IMR-90 (cell line): Measurements from ENCODE around the gene KCNE2. TPM values are rescaled to one million over a fixed set of nuclear protein-coding genes. Genes with fewer than 3 reads are reported as not detected.

ENCODE experiments used
- ATAC-seq: fragments of 200-7000 bp; cut with Tn5 transposase; 2 replicates; pipeline ENCODE4 v1.9.1; 2020; ENCODE audit warnings: low read depth, mild to moderate bottlenecking, moderate library complexity
- BruUV-seq: library from RNA; stranded (reverse); fragments of 400-500 nt; replicated peaks from 2 replicates; lab custom pipeline; 2021; lab: Mats Ljungman, UMichigan
- CTCF ChIA-PET: fragments of 300-600 bp; formaldehyde crosslinking; extraction: SDS; loops from one replicate; lab custom pipeline; 2021; ENCODE audit warnings: antibody characterized with exemption; lab: Yijun Ruan, JAX
- POLR2A ChIA-PET: fragments of 300-600 bp; sonication (Branson Sonifier 250); formaldehyde crosslinking; loops from one replicate; lab custom pipeline; 2022; ENCODE audit warnings: antibody characterized with exemption; ENCODE audit not compliant: unreplicated experiment; lab: Charles Lee
- DNase-seq: peaks from one replicate; pipeline ENCODE4 v3.0.0; 2013
- H2AFZ ChIP-seq: replicated peaks from 2 replicates; pipeline ENCODE3; 2013; ENCODE audit warnings: low read length, mild to moderate bottlenecking; ENCODE audit not compliant: poor library complexity
- H2AK5ac ChIP-seq: 2 replicates; pipeline ENCODE4 v1.6.1; 2013; ENCODE audit warnings: low read depth, low read length, inconsistent platforms
- H2AK9ac ChIP-seq: replicated peaks from 2 replicates; pipeline ENCODE3; 2013; ENCODE audit warnings: mild to moderate bottlenecking, low read depth, low read length, moderate library complexity; ENCODE audit not compliant: poor library complexity
- H2BK120ac ChIP-seq: 2 replicates; pipeline ENCODE4 v1.6.1; 2013; ENCODE audit warnings: low read depth, low read length, inconsistent platforms
- H2BK15ac ChIP-seq: 3 replicates; pipeline ENCODE4 v1.6.1; 2013; ENCODE audit warnings: low read depth, low read length, inconsistent platforms
- H2BK20ac ChIP-seq: 2 replicates; pipeline ENCODE4 v1.6.1; 2013; ENCODE audit warnings: low read depth, mild to moderate bottlenecking, inconsistent platforms, low read length, moderate library complexity
- H2BK5ac ChIP-seq: 2 replicates; pipeline ENCODE4 v1.6.1; 2013; ENCODE audit warnings: mild to moderate bottlenecking, low read depth, low read length, inconsistent platforms; ENCODE audit not compliant: poor library complexity, severe bottlenecking
- H3K14ac ChIP-seq: replicated peaks from 2 replicates; pipeline ENCODE4 v1.6.1; 2013; ENCODE audit warnings: low read depth, low read length, inconsistent platforms
- H3K18ac ChIP-seq: 2 replicates; pipeline ENCODE4 v1.6.1; 2013; ENCODE audit warnings: low read depth, low read length, control low read depth
- H3K23ac ChIP-seq: 2 replicates; pipeline ENCODE4 v1.6.1; 2013; ENCODE audit warnings: low read depth, low read length, inconsistent platforms
- H3K27ac ChIP-seq: 2 replicates; pipeline ENCODE4 v1.5.1; 2013; ENCODE audit warnings: mild to moderate bottlenecking, control low read depth, low read length; ENCODE audit not compliant: insufficient read depth
- H3K27me3 ChIP-seq: 2 replicates; pipeline ENCODE4 v1.6.1; 2013; ENCODE audit warnings: low read length; ENCODE audit not compliant: control insufficient read depth, insufficient read depth
- H3K36me3 ChIP-seq: 2 replicates; pipeline ENCODE4 v1.6.1; 2013; ENCODE audit warnings: low read length, mixed read lengths; ENCODE audit not compliant: control insufficient read depth, insufficient read depth
- H3K4ac ChIP-seq: 2 replicates; pipeline ENCODE4 v1.6.1; 2013; ENCODE audit warnings: low read depth, low read length, inconsistent platforms
- H3K4me1 ChIP-seq: 2 replicates; pipeline ENCODE4 v1.6.1; 2013; ENCODE audit warnings: low read length, mixed read lengths; ENCODE audit not compliant: control insufficient read depth, insufficient read depth
- H3K4me2 ChIP-seq: 2 replicates; pipeline ENCODE4 v1.6.1; 2013; ENCODE audit warnings: low read depth, mild to moderate bottlenecking, control low read depth, low read length, moderate library complexity
- H3K4me3 ChIP-seq: 2 replicates; pipeline ENCODE4 v1.5.1; 2013; ENCODE audit warnings: low read depth, mild to moderate bottlenecking, control low read depth, low read length, moderate library complexity; ENCODE audit not compliant: insufficient read depth
- H3K56ac ChIP-seq: 2 replicates; pipeline ENCODE4 v1.6.1; 2013; ENCODE audit warnings: low read length, inconsistent platforms; ENCODE audit not compliant: insufficient read depth; ENCODE audit errors: extremely low read depth
- H3K79me1 ChIP-seq, 2 experiments: 2 replicates each; pipeline ENCODE4 v1.6.1; 2013; ENCODE audit warnings: low read length in 2 of 2, inconsistent platforms in 1 of 2, low read depth in 1 of 2
- H3K9ac ChIP-seq: 2 replicates; pipeline ENCODE4 v1.6.1; 2013; ENCODE audit warnings: low read depth, low read length, control low read depth
- H3K9me1 ChIP-seq: 2 replicates; pipeline ENCODE4 v1.6.1; 2013; ENCODE audit warnings: low read length, inconsistent platforms; ENCODE audit not compliant: insufficient read depth
- H3K9me3 ChIP-seq: 2 replicates; pipeline ENCODE4 v1.6.1; 2013; ENCODE audit warnings: low read length; ENCODE audit not compliant: control insufficient read depth, insufficient read depth
- H4K20me1 ChIP-seq: 2 replicates; pipeline ENCODE4 v1.6.1; 2013; ENCODE audit warnings: low read length, inconsistent platforms; ENCODE audit not compliant: insufficient read depth
- H4K5ac ChIP-seq: 2 replicates; pipeline ENCODE4 v1.6.1; 2013; ENCODE audit warnings: mild to moderate bottlenecking, low read depth, low read length, control low read depth
- H4K8ac ChIP-seq, 2 experiments: 2 replicates each; pipeline ENCODE4 v1.6.1; 2013; ENCODE audit warnings: low read depth in 2 of 2, low read length in 2 of 2, control low read depth in 1 of 2, inconsistent platforms in 1 of 2
- H4K91ac ChIP-seq: 2 replicates; pipeline ENCODE4 v1.6.1; 2013; ENCODE audit warnings: low read depth, low read length, inconsistent platforms; ENCODE audit not compliant: insufficient read depth
- CHD1 ChIP-seq: IDR thresholded peaks from 2 replicates; pipeline ENCODE4 v1.6.1; 2012; ENCODE audit warnings: low read depth, low read length, improper control_type of control experiment
- MXI1 ChIP-seq: IDR thresholded peaks from 2 replicates; pipeline ENCODE4 v1.6.1; 2012; ENCODE audit warnings: low read depth, mild to moderate bottlenecking, low read length, moderate library complexity, borderline replicate concordance
- WGBS, 2 experiments: methylation state at CpG; one replicate each; pipeline versions ENCODE4 v1.1.5 to v1.1.7; 2013; ENCODE audit warnings: missing lambda C conversion rate in 2 of 2; ENCODE audit not compliant: insufficient read length in 1 of 2; ENCODE audit errors: extremely low coverage in 2 of 2; 5-methylcytosine and 5-hydroxymethylcytosine counted together
- dilution Hi-C: fragments of 300-500 bp; cut with HindIII; formaldehyde crosslinking; loops from one replicate; pipeline ENCODE4 v1.14.3; 2018; ENCODE audit warnings: low sequenced_read_pairs; ENCODE audit not compliant: unreplicated experiment
- in situ Hi-C: fragments of 300-500 bp; cut with MboI; formaldehyde crosslinking; loops from 3 replicates; pipeline ENCODE4 v1.14.3; 2019; ENCODE audit warnings: low sequenced_read_pairs, inconsistent platforms, mixed read lengths
- intact Hi-C: fragments of 100-400 bp; cut with micrococcal nuclease; formaldehyde crosslinking; loops from 2 replicates; pipeline ENCODE4 v1.10.0; 2022
- polyA plus RNA-seq, 3 experiments: library from polyadenylated mRNA; depleted of rRNA; stranded (reverse); fragments of >200 nt; gene quantifications; 2 replicates each; pipeline ENCODE4 v1.2.3, GENCODE V29; 2012; ENCODE audit warnings: low replicate concordance in 1 of 3
- total RNA-seq: library from RNA; depleted of rRNA; stranded (reverse); fragments of >200 nt; gene quantifications from 2 replicates; pipeline ENCODE4 v1.2.3, GENCODE V29; 2012

KCNE2 gene
- total and polyA plus RNA-seq, 2 of the 4 experiments (the other 2 are of a cell fraction): not detected

DNA sequence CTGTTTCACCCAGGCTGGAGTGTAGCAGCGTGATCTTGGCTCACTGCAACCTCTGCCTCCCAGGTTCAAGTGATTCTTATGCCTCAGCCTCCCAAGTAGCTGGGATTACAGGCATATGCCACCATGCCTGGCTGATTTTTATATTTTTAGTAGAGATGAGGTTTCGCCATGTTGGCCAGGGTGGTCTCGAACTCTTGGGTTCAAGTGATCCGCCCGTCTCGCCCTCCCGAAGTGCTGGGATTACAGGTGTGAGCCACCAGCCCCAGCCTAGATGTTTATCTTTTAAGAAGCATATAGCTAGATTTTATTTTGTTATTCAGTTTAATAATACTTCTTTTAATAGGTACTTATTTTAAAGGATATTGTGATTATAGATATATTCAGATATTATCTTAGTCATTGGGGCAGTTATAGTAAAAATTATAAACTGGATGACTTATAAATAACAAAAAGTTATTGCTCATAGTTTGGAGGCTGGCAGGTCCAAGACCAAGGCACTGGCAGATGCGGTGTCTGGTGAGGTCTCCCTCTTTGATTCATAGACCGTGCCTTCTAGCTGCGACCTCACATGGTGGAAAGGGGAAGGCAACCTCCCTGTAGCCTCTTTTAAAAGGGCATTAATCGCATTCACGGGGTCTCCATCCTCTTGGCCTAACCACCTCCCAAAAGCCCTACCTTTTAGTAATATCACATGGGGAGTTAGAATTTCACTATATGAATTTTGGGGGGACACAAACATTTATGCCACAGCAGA is 3.1 kb upstream of the KCNE2 start:
- H3K4ac ChIP-seq: no peak overlapping the region
- H3K36me3 ChIP-seq: no peaks in the 10 kb centered on the region
- ATAC-seq (no peak), DNase-seq (no peak)
- no TSS peak for BruUV-seq
- H3K18ac ChIP-seq: no peak overlapping the region
- H3K14ac ChIP-seq: no peak overlapping the region
- no peak overlapping the region for H3K9ac ChIP-seq
- no peak overlapping the region for H4K91ac ChIP-seq
- no peak overlapping the region for H4K5ac ChIP-seq
- no peaks in the 10 kb centered on the region for H3K9me1 ChIP-seq
- H3K23ac ChIP-seq: no peak overlapping the region
- WGBS, 2 experiments: no CpG with 5 or more reads among the region's 12 CpGs
- dilution Hi-C loops: no loop called here
- no peaks in the 10 kb centered on the region for H4K20me1 ChIP-seq
- no peak overlapping the region for H3K4me3 ChIP-seq
- TF ChIP-seq CHD1: no peak
- TF ChIP-seq MXI1: no peak
- no peak overlapping the region for H2BK20ac ChIP-seq
- no peak overlapping the region for H2AK9ac ChIP-seq
- intact Hi-C loops: no loop called here
- no peak overlapping the region for H2BK15ac ChIP-seq
- no peak overlapping the region for H3K27ac ChIP-seq
- H2BK5ac ChIP-seq: no peak overlapping the region
- ChIA-PET POLR2A (no interaction called here), CTCF (interaction anchor here (0.6 to 1.9 kb wide), 2 partner anchors 13 to 600 kb away, joined by 4 to 5 read pairs; no protein-coding TSS in a partner anchor)
- peaks cover 18% of the 10 kb centered on the region for H3K27me3 ChIP-seq
- in situ Hi-C loops: no loop called here
- H3K4me1 ChIP-seq: no peaks in the 10 kb centered on the region
- no peaks in the 10 kb centered on the region for H3K79me1 ChIP-seq
- H2AFZ ChIP-seq: no peak overlapping the region
- no peak overlapping the region for H2BK120ac ChIP-seq
- H2AK5ac ChIP-seq: no peak overlapping the region
- H3K9me3 ChIP-seq: peaks cover 4% of the 10 kb centered on the region
- no peak overlapping the region for H3K56ac ChIP-seq
- no peak overlapping the region for H4K8ac ChIP-seq
- no peak overlapping the region for H3K4me2 ChIP-seq
